Brain microvascular endothelial cell (primary cell): ENCODE measurements around the gene NHLH1.

ENCODE experiments used
- DNase-seq: peaks from one replicate; pipeline ENCODE4 v3.0.0-alpha.2; 2020
- H3K27ac ChIP-seq: fragments of 250-450 bp; sonication (Bioruptor Pico); 2 replicates; pipeline ENCODE4 v1.5.1; 2020; ENCODE audit warnings: mild to moderate bottlenecking, moderate library complexity
- H3K27me3 ChIP-seq: fragments of 250-450 bp; sonication (Bioruptor Pico); replicated peaks from 2 replicates; pipeline ENCODE4 v1.5.1; 2020; ENCODE audit warnings: mild to moderate bottlenecking
- H3K36me3 ChIP-seq: fragments of 250-450 bp; sonication (Bioruptor Pico); replicated peaks from 2 replicates; pipeline ENCODE4 v1.5.1; 2020; ENCODE audit warnings: mild to moderate bottlenecking
- H3K4me3 ChIP-seq: 2 replicates; pipeline ENCODE4 v1.5.1; 2011; ENCODE audit warnings: low read depth, mild to moderate bottlenecking, control low read depth, low read length, moderate library complexity
- in situ Hi-C: cut with HindIII; loops from 2 replicates; pipeline ENCODE4 v1.10.0; 2017; ENCODE audit warnings: low sequenced_read_pairs, low pct_ligation_motif_present
- TF ChIP-seq, protein P1 (sequence below): IDR thresholded peaks from 2 replicates; pipeline ENCODE4 v1.5.1; 2011; ENCODE audit warnings: low read depth, mild to moderate bottlenecking, moderate library complexity, low read length, control low read depth, inconsistent platforms; ENCODE audit errors: missing control alignments

Gene NHLH1

DNA sequence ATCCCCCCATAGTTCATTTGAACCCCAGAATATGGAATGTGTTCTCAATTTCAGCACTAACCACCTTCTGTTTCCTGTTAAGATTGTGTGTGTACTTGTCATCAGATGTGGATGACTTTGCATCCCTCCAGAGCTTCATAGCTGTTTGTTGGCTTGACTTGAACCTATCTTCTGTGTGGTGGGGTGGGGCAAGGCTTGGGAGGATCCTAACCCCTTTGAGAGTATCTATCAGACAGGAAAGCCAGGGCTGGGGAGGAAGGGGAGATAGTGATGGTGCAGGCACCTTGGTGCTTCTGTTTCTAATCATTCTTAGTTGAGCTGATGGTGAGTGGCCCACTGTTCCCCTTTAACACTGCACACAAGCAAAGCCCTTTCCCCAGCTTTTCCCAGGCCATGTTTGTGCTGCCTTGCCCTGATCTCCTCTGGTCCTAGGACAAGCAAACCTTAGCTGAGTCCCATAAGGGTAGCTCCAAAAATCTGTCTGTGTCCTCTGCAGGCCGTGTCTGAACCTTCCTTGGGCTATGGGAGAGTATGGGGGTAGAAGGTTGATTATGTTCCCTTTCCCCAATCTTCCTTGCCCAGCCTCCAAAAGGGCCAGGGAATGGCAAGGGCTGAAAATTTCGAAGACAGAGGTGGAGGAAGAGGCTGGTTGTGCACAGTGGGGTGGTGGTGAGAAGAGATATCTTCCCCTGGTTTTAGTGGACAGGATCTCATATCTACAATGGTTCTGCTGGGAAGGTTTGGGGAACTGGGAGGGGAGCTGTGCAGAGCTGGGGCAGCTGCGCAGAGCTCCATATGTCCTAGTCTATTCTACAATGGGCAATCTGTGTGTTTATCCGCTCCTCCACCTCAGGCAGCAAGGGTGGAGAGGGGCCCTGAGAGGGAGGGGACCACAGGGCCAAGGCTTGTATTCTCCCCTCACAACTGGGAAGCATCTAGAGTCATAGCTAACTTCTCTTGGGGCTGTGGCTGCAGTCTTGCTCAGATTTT is 1.4 kb downstream of the NHLH1 start:
- in situ Hi-C loops, result no loop called here
- H3K4me3 ChIP-seq, result no peak overlapping the region
- TF ChIP-seq, protein P1, sequence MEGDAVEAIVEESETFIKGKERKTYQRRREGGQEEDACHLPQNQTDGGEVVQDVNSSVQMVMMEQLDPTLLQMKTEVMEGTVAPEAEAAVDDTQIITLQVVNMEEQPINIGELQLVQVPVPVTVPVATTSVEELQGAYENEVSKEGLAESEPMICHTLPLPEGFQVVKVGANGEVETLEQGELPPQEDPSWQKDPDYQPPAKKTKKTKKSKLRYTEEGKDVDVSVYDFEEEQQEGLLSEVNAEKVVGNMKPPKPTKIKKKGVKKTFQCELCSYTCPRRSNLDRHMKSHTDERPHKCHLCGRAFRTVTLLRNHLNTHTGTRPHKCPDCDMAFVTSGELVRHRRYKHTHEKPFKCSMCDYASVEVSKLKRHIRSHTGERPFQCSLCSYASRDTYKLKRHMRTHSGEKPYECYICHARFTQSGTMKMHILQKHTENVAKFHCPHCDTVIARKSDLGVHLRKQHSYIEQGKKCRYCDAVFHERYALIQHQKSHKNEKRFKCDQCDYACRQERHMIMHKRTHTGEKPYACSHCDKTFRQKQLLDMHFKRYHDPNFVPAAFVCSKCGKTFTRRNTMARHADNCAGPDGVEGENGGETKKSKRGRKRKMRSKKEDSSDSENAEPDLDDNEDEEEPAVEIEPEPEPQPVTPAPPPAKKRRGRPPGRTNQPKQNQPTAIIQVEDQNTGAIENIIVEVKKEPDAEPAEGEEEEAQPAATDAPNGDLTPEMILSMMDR, result no peak
- H3K27ac ChIP-seq, result no peak overlapping the region
- no peaks in the 10 kb centered on the region for H3K36me3 ChIP-seq
- no peak for DNase-seq
- no peaks in the 10 kb centered on the region for H3K27me3 ChIP-seq

DNA sequence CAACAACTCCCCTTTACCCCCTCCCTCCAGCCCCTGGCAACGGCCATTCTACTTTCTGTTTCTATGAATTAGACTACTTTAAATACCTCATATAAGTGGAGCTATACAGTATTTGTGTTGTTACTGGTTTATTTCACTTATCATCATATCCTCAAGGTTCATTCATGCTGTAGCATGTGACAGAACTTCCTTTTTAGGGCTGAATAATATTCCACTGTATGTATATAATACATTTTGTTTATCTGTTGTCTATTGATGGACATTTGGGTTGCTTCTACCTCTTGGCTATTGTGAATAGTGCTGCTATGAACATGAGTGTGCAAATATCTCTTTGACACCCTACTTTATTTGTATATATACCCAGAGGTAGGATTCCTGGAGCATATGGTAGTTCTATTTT is 2.2 kb downstream of the NHLH1 start:
- H3K27ac ChIP-seq, result no peak overlapping the region

DNA sequence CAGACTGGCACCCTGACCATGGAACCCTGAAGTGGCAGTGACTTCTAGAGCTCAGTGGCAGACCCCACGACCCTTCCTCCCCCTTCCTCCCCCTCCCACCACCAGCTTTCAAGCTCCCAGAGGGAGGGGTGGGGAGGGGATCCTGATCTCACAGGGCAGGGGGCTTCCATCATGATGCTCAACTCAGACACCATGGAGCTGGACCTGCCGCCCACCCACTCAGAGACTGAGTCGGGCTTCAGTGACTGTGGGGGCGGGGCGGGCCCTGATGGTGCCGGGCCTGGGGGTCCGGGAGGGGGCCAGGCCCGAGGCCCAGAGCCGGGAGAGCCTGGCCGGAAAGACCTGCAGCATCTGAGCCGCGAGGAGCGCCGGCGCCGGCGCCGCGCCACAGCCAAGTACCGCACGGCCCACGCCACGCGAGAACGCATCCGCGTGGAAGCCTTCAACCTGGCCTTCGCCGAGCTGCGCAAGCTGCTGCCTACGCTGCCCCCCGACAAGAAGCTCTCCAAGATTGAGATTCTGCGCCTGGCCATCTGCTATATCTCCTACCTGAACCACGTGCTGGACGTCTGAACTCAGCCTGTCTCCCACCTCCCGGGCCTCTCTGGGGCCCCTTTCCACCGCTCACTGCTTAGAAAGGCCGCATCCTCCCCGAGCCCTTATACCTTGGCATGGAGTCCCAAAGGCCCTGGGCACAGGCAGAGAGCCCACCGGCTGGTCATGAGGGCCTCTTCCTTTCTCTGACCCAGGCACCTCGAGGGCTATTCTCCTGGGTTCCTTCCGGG is 3.9 kb downstream of the NHLH1 start:
- no peak for DNase-seq
- no peaks in the 10 kb centered on the region for H3K36me3 ChIP-seq

More for the DNA sequence above, 2.2 kb downstream of the NHLH1 start:
- no peak overlapping the region for H3K4me3 ChIP-seq
- H3K36me3 ChIP-seq, result no peaks in the 10 kb centered on the region
- H3K27me3 ChIP-seq, result no peaks in the 10 kb centered on the region
- TF ChIP-seq, protein P1, result no peak
- in situ Hi-C loops, result no loop called here
- DNase-seq, result no peak

DNA sequence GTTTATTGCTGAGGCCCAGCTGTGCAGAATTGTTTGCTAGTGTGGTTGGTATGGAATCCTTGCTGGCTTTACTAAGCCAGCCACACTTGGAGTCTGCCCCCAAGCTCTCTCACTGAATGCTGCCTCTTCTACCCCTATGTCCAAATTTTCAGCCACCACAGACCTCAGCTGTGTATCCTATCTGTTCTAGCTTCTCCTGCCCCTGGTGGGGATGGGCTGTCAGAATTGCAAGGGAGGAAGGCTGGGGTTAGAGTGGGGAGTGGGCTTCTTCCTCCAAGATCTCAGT is 4.4 kb downstream of the NHLH1 start:
- in situ Hi-C loops, result no loop called here
- DNase-seq, result no peak

More for the DNA sequence above, 3.9 kb downstream of the NHLH1 start:
- in situ Hi-C loops, result no loop called here
- no peak overlapping the region for H3K27ac ChIP-seq
- H3K27me3 ChIP-seq, result no peaks in the 10 kb centered on the region
- no peak overlapping the region for H3K4me3 ChIP-seq
- TF ChIP-seq, protein P1, result no peak

DNA sequence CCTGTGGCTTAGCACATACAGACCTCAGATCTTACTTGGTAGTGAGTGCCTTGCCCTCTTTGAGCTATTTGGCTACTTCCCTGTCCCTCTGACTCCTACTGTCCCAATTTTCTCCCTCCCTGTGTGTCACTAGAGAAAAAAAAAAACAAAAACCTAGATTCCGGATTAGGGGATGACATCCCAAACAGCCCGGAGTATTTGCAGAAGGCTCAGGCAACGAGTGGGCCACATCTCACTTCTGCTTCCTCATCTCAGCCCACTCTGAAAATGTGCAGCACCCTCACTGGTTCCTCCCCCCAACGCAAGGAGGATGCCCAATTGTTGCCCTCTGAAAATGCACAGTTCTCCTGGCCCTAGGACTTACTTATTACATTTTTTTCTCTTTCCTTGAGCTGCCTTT is 4.9 kb downstream of the NHLH1 start:
- no peak for DNase-seq
- no peak overlapping the region for H3K27ac ChIP-seq
- H3K4me3 ChIP-seq, result no peak overlapping the region
- in situ Hi-C loops, result no loop called here
- no peaks in the 10 kb centered on the region for H3K36me3 ChIP-seq
- no peaks in the 10 kb centered on the region for H3K27me3 ChIP-seq
- TF ChIP-seq, protein P1, result no peak

More for the DNA sequence above, 4.4 kb downstream of the NHLH1 start:
- no peak overlapping the region for H3K4me3 ChIP-seq
- H3K36me3 ChIP-seq, result no peaks in the 10 kb centered on the region
- no peak overlapping the region for H3K27ac ChIP-seq
- TF ChIP-seq, protein P1, result no peak
- no peaks in the 10 kb centered on the region for H3K27me3 ChIP-seq
